OCI-M2 (cell line): Measurements from ENCODE around the gene NEDD4.
"Not testable (repeated sequence)": the region's sequence is repeated elsewhere in the genome, so short reads cannot be mapped to it uniquely, and the experiment has no call there.

Experiments
- DNase-seq: peaks from one replicate; lab custom pipeline; 2025; ENCODE audit not compliant: unreplicated experiment; lab: John Stamatoyannopoulos, UW

The NEDD4 gene

GRCh38 chr15:55993111-55993803 is at the start of gene NEDD4:
NEDD4 (minus strand) TSS chr15:55993612; CDS start chr15:55993555, 57 bp downstream.
- DNase-seq: peak; percentile 15

DNA sequence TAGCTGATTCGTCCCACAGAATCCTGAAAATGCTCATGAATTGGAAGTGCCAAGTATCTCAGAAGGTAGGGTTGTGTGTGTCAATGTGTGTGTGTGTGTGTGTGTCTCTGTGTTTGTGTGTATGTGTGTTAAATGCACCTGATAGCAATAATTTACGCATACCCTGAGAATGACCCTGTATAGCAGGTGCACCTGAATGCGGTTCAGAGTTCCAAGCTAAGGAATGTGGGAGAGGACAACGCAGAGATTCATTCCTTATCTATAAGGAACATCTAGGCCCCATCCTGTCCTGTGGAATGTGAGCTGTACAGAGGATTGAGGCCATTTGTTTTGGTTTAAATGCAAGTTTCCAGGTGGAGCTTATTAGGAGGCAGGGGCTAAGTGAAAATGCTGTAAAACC is 49.1 kb upstream of the NEDD4 start:
- no peak for DNase-seq

- no peak for DNase-seq
These were observed 48.6 kb upstream of the NEDD4 start for GRCh38 chr15:56042031-56042430.

DNA sequence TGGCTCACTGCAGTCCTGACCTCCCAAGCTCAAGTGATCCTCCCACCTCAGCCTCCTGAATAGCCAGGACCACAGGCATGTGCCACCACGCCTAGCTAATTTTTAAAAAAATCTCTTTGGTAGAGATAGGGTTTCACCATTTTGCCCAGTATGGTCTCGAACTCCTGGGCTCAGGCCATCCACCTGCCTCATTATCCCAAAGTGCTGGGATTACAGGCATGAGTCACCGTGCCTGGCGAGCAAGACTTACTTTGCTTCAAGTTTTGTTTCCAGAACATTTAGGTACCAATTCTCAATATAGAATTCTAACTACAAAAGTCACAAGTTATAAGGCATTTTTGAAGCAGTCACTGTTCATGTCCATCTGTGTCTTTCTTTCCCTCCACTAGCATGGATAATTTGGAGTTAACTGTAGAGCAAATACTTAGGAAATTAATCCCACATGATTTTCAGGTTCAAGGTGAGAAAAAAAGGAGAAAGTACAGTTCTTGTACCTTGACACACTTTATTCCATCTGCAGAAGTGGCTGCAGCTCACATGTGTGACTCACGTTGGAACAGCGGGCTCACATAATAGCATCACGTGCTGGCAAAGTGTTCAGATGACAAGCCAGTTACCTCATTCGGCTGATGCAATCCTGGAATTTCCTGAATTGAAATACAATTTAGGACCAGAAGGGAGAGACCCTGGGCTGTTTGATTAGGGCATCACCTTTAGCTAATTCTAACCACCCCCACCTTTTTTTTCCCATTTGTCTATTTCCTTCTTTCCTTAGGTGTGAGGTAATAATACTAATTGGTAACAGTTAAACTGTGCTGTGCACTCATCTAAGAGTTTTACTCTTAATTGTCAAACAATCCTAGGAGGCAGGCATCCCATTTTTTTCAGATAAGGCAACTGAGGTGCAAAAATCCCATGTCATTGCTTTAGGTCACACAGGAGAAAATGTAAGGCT is 46.9 kb upstream of the NEDD4 start:
- DNase-seq: no peak

DNA sequence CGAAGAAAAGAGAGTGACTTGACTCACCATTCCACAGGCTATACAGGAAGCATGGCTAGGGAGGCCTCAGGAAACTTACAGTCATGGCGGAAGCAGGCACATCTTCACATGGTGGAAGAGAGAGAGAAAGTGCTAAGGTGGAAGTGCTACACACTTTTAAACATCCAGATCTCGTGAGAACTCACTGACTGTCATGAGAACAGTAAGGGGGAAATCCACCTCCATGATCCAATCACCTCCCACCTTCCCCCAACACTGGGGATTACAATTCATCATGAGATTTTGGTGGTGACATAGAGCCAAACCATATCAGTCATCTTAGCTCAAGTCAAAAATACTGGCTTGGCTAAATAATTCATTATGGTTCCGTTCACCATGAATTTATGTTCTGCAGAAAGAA is 45.3 kb upstream of the NEDD4 start:
- DNase-seq: no peak

- no peak for DNase-seq
These were observed 44.6 kb upstream of the NEDD4 start for GRCh38 chr15:56038015-56038414.

DNA sequence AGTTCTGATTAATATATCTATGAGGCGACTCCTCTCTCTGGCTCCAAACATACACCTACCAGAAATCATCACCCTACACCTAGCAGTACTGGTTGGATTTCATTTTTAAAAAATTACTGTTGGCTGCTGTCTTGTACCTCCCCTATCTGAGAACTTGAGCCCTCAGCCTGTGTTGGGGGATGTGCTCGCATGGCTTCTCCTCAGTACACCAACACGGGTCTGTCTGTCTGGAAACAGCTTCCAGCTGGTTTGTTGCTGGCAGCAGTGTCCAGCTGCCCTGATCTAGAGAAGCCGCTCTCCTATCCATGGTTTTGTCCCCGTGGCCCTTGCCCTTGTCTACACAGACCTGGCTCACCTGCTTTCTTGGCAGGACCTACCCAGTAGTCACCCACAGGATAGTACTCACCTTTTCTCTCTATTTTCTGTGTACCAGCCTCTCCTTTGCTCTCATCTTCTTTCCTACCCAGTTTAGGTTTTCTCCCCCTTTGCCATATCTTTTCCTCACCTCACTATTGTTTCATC is 43.2 kb upstream of the NEDD4 start:
- no peak for DNase-seq

DNA sequence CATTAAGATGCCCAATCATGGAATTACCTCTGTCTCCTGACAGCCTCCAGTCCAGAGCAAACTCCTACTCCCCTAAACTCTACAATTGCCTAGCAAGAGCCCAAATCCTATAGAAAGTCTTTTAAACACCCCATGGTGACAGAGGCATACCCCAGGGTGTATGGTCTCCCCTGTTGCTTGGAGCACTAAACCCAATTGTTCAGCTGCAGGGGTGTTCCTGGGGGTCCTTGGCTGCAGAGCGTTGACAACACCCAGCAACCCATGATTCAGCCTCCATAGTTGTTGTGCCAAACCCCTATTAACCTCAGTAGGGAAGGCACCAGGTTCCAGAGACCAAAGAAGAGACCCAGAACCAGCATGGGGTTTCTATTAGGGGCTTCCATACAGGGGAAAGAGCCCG is 41.8 kb upstream of the NEDD4 start:
- no peak for DNase-seq

- DNase-seq: no peak
These were observed 41.1 kb upstream of the NEDD4 start for GRCh38 chr15:56034514-56034913.

- DNase-seq: no peak
These were observed 39.0 kb upstream of the NEDD4 start for GRCh38 chr15:56032373-56032772.

GRCh38 chr15:56031836-56032235 is 38.4 kb upstream of the NEDD4 start:
- no peak for DNase-seq

DNA sequence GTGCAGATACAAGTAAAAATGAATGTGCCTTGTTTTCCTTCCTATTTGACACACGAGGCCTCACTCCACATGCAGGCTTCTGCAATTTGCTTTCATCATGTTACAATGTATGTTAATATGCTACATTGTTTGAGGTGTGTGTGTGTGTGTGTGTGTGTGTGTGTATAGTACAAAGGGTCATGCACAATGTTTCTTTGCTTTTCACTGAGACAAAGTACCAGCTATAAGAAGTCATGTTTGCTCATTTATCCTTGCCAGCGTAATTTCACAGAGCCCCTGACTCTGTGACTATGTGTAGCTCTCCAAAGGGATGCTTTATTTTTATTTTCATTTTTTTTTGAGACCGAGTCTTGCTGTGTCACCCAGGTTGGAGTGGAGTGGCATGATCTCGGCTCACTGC is 38.0 kb upstream of the NEDD4 start:
- no peak for DNase-seq

- no peak for DNase-seq
These were observed 35.0 kb upstream of the NEDD4 start for GRCh38 chr15:56028430-56028829.

GRCh38 chr15:56023160-56023559 is 29.7 kb upstream of the NEDD4 start:
- not testable (repeated sequence) for DNase-seq

GRCh38 chr15:56019819-56020486 is 26.5 kb upstream of the NEDD4 start:
- no peak for DNase-seq

GRCh38 chr15:56019060-56019793 is 25.8 kb upstream of the NEDD4 start:
- DNase-seq: peak; percentile 14

DNA sequence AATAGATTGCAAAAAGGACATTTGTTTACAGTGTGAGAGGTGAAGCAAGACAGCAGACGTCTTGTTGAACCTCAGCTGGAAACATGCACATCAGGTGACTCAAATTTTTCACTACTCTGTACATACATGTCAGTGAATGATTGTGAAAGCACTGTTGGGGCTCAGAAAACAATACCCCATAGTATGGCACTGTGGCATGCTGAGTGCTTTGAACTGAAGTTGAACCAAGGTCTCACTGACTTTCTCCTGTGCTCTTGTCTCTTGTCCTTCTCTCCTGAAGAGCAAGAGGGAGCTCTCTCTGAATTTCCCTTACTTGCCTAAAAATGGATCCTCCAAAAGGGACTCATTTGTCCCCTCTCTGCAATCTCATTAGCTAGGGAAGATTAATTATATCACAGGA is 24.5 kb upstream of the NEDD4 start:
- DNase-seq: no peak

- DNase-seq: no peak
These were observed 24.1 kb upstream of the NEDD4 start for GRCh38 chr15:56017511-56017910.

DNA sequence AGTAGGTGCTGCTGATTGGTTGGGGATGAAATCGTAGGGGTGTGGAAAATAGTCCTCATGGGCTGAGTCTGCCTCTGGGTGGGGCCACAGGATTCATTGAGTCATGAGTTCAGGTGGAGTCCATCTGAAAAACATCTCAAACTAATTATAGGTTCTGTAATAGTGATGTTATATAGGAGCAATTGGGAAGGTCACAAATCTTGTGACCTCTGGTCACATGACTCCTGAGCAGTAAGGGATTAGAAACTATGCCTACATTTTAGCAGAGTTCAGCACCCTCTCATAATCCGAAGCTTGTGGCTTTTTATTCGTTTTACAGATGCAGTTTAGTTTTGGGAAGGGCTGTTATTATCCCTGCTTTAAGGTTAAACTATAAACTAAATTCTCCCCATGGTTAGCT is 22.9 kb upstream of the NEDD4 start:
- no peak for DNase-seq

DNA sequence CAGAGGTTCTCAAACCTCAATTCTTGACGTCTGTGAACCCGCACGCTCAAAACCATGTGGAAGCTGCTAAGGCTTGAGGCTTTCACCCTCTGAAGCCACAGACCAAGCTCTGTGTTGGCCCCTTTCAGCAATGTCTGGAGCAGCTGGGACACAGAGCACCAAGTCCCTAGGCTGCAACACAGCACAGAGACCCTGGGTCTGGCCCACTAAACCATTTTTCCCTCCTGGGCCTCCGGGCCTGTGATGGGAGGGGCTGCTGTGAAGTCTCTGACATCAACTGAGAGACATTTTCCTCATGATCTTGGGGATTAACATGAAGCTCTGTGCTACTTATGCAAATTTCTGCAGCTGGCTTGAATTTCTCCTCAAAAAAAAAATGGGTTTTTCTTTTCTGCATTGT is 21.3 kb upstream of the NEDD4 start:
- no peak for DNase-seq

DNA sequence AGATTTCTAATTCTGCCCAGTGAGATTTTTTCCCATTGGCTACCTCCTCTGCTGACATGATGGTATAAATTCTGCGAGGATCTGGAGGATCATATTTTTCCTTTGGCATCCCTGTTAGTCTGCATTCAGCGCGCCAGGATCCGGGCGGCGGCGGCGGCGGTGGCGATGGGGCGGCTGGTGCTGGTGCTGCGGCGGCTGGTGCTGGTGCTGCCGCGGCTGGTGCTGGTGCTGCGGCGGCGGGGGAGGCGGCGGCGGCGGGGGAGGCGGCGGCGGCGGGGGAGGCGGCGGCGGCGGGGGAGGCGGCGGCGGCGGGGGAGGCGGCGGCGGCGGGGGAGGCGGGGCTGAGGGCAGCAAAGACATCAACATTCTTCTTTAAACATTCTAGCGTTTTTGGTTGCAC is 13.6 kb upstream of the NEDD4 start:
- DNase-seq: not testable (repeated sequence)
